ENCODE data around the gene GSTT2B. TPM values are rescaled to one million over a fixed set of nuclear protein-coding genes. Genes with fewer than 3 reads are reported as not detected.
"Not testable (repeated sequence)": the region's sequence is repeated elsewhere in the genome, so short reads cannot be mapped to it uniquely, and the experiment has no call there.

Gene GSTT2B
- total RNA-seq, 2 experiments from 2014 or later, result not detected

- peak; percentile 100 for DNase-seq
- CTCF ChIA-PET, result interaction anchor here (0.7 to 2.4 kb wide), 4 partner anchors 9 to 1705 kb away, joined by 3 to 18 read pairs (median 6); partner anchors contain the start of gene MIF
- POLR2A ChIA-PET, result interaction anchor here (0.6 to 1.5 kb wide), 6 partner anchors 15 to 569 kb away, joined by 3 to 8 read pairs (median 4); partner anchors contain the start of genes CABIN1, MIF and SLC2A11
- Mint-ChIP-seq H3K9me3 (no peaks in the 10 kb centered on the region), H3K4me3 (peak overlapping the region; percentile 81), H3K27me3 (no peaks in the 10 kb centered on the region), H3K27ac (peak overlapping the region; percentile 94), H3K4me1 (peaks cover 32% of the 10 kb centered on the region), H3K36me3 (ENCODE audit: low read depth) (no peaks in the 10 kb centered on the region)
These were observed 47.2 kb downstream of the GSTT2B start for GRCh38 chr22:23913661-23914353.

- ChIA-PET CTCF (interaction anchor here (0.6 to 2.4 kb wide), 4 partner anchors 8 to 769 kb away, joined by 3 to 18 read pairs (median 6); partner anchors contain the start of gene MIF), POLR2A (interaction anchor here (0.6 to 1.5 kb wide), 4 partner anchors 14 to 98 kb away, joined by 3 to 8 read pairs (median 4); partner anchors contain the start of genes CABIN1, MIF and SLC2A11)
- H3K27ac Mint-ChIP-seq, result peak overlapping the region; percentile 94
- no peak for DNase-seq
- H3K4me1 Mint-ChIP-seq, result peaks cover 32% of the 10 kb centered on the region
- H3K9me3 Mint-ChIP-seq, result no peaks in the 10 kb centered on the region
- no peaks in the 10 kb centered on the region for H3K27me3 Mint-ChIP-seq
- peak overlapping the region; percentile 81 for H3K4me3 Mint-ChIP-seq
- H3K36me3 Mint-ChIP-seq (ENCODE audit: low read depth), result no peaks in the 10 kb centered on the region
These were observed 47.7 kb downstream of the GSTT2B start for GRCh38 chr22:23913306-23913660.

- H3K27me3 Mint-ChIP-seq, result no peaks in the 10 kb centered on the region
- H3K9me3 Mint-ChIP-seq, result no peaks in the 10 kb centered on the region
- no peaks in the 10 kb centered on the region for H3K36me3 Mint-ChIP-seq (ENCODE audit: low read depth)
- H3K27ac Mint-ChIP-seq, result no peak overlapping the region
- H3K4me1 Mint-ChIP-seq, result peaks cover 32% of the 10 kb centered on the region
- no peak for DNase-seq
- ChIA-PET POLR2A (interaction anchor here (1.5 kb wide), 1 partner anchor 13 kb away, joined by 4 read pairs; no protein-coding TSS in a partner anchor), CTCF (interaction anchor here (1.6 to 2.4 kb wide), 2 partner anchors 10 to 18 kb away, joined by 8 to 18 read pairs; partner anchors contain the start of gene MIF)
- no peak overlapping the region for H3K4me3 Mint-ChIP-seq
These were observed 48.6 kb downstream of the GSTT2B start for GRCh38 chr22:23912293-23912903.

GRCh38 chr22:23911318-23911980 is 49.5 kb downstream of the GSTT2B start:
- no peak for DNase-seq
- peaks cover 32% of the 10 kb centered on the region for H3K4me1 Mint-ChIP-seq
- CTCF ChIA-PET, result interaction anchor here (0.6 to 2.9 kb wide), 4 partner anchors 11 to 428 kb away, joined by 3 to 24 read pairs (median 5); partner anchors contain the start of gene MIF
- POLR2A ChIA-PET, result no interaction called here
- H3K9me3 Mint-ChIP-seq, result no peaks in the 10 kb centered on the region
- H3K36me3 Mint-ChIP-seq (ENCODE audit: low read depth), result no peaks in the 10 kb centered on the region
- no peak overlapping the region for H3K27ac Mint-ChIP-seq
- no peaks in the 10 kb centered on the region for H3K27me3 Mint-ChIP-seq
- no peak overlapping the region for H3K4me3 Mint-ChIP-seq

GRCh38 chr22:23910496-23911190 is 50.4 kb downstream of the GSTT2B start:
- Mint-ChIP-seq H3K27me3 (no peaks in the 10 kb centered on the region), H3K4me1 (peaks cover 32% of the 10 kb centered on the region), H3K4me3 (no peak overlapping the region), H3K27ac (no peak overlapping the region), H3K9me3 (no peaks in the 10 kb centered on the region), H3K36me3 (ENCODE audit: low read depth) (no peaks in the 10 kb centered on the region)
- no peak for DNase-seq
- CTCF ChIA-PET, result interaction anchor here (0.6 to 2.9 kb wide), 4 partner anchors 10 to 427 kb away, joined by 3 to 24 read pairs (median 5); partner anchors contain the start of gene MIF
- POLR2A ChIA-PET, result no interaction called here

GRCh38 chr22:23909296-23909898 is 51.6 kb downstream of the GSTT2B start:
- Mint-ChIP-seq H3K4me3 (no peak overlapping the region), H3K27ac (no peak overlapping the region), H3K9me3 (no peaks in the 10 kb centered on the region), H3K4me1 (peaks cover 30% of the 10 kb centered on the region), H3K36me3 (ENCODE audit: low read depth) (no peaks in the 10 kb centered on the region), H3K27me3 (no peaks in the 10 kb centered on the region)
- POLR2A ChIA-PET, result interaction anchor here (0.6 to 1.2 kb wide), 2 partner anchors 15 to 99 kb away, joined by 3 to 4 read pairs; partner anchors contain the start of gene MIF
- CTCF ChIA-PET, result interaction anchor here (1.8 to 2.9 kb wide), 2 partner anchors 9 to 16 kb away, joined by 6 to 24 read pairs; partner anchors contain the start of gene MIF
- DNase-seq, result no peak

- CTCF ChIA-PET, result interaction anchor here (1.2 kb wide), 1 partner anchor 15 kb away, joined by 6 read pairs; the partner anchor contains the start of gene MIF
- DNase-seq, result no peak
- no peaks in the 10 kb centered on the region for H3K27me3 Mint-ChIP-seq
- H3K4me3 Mint-ChIP-seq, result no peak overlapping the region
- H3K36me3 Mint-ChIP-seq (ENCODE audit: low read depth), result no peaks in the 10 kb centered on the region
- H3K4me1 Mint-ChIP-seq, result peaks cover 24% of the 10 kb centered on the region
- POLR2A ChIA-PET, result interaction anchor here (0.6 to 1.2 kb wide), 2 partner anchors 14 to 100 kb away, joined by 3 to 4 read pairs; partner anchors contain the start of gene MIF
- no peaks in the 10 kb centered on the region for H3K9me3 Mint-ChIP-seq
- no peak overlapping the region for H3K27ac Mint-ChIP-seq
These were observed 52.3 kb downstream of the GSTT2B start for GRCh38 chr22:23908587-23909205.

- H3K36me3 Mint-ChIP-seq (ENCODE audit: low read depth); H3K27ac Mint-ChIP-seq; CTCF ChIA-PET; H3K27me3 Mint-ChIP-seq; DNase-seq; H3K4me3 Mint-ChIP-seq; H3K9me3 Mint-ChIP-seq; POLR2A ChIA-PET: not testable (repeated sequence)
- peaks cover 14% of the 10 kb centered on the region for H3K4me1 Mint-ChIP-seq
These were observed 53.6 kb downstream of the GSTT2B start for GRCh38 chr22:23907423-23907822.

Other genes starting within 250 kb of the GSTT2B start
- 1 to 10 TPM; 1.9 to 2.0 TPM for gene ZNF70, start 210.1 kb downstream of the GSTT2B start, total RNA-seq
- gene VPREB3, start 206.8 kb downstream of the GSTT2B start, total RNA-seq, result not detected
- 1 to 10 TPM in 1 of 2 experiments, under 1 TPM in 1; 0.99 to 1.3 TPM for gene C22orf15, start 198.2 kb downstream of the GSTT2B start, total RNA-seq
- gene CHCHD10, start 193.2 kb downstream of the GSTT2B start, total RNA-seq, result 10 to 100 TPM; 44.6 to 55.4 TPM
- under 1 TPM; 0.27 to 0.50 TPM for gene MMP11, start 188.3 kb downstream of the GSTT2B start, total RNA-seq
- gene SMARCB1, start 174.2 kb downstream of the GSTT2B start, total RNA-seq, result 10 to 100 TPM; 91.4 to 92.6 TPM
- 1 to 10 TPM; 9.0 to 9.9 TPM for gene DERL3, start 122.2 kb downstream of the GSTT2B start, total RNA-seq
- gene SLC2A11, start 103.3 kb downstream of the GSTT2B start, total RNA-seq, result 1 to 10 TPM; 7.8 to 8.8 TPM
- gene MIF, start 66.8 kb downstream of the GSTT2B start, total RNA-seq, result 100 to 1,000 TPM; 716 to 730 TPM
- 1 to 10 TPM; 3.3 to 3.4 TPM for gene DDTL, start 5.7 kb upstream of the GSTT2B start, total RNA-seq
- gene DDT, start 13.2 kb upstream of the GSTT2B start, total RNA-seq, result 100 to 1,000 TPM; 117 to 129 TPM
- not detected for gene GSTT2, start 18.9 kb upstream of the GSTT2B start, total RNA-seq
- not detected for gene GSTT4, start 44.3 kb upstream of the GSTT2B start, total RNA-seq
- 100 to 1,000 TPM; 112 to 124 TPM for gene CABIN1, start 50.1 kb upstream of the GSTT2B start, total RNA-seq
- 1 to 10 TPM; 1.0 to 1.1 TPM for gene SUSD2, start 220.3 kb upstream of the GSTT2B start, total RNA-seq

Data from activated CD4-positive, alpha-beta T cell treated with anti-CD3 and anti-CD28 coated beads, Interleukin-2, amount 10 ng/mL, durations not matched to agents 7 days and 5 days (primary cell).